ENCODE results near the gene ZRSR2. TPM values are rescaled to one million over a fixed set of nuclear protein-coding genes. Genes with fewer than 3 reads are reported as not detected.

Gene ZRSR2
- total and polyA plus RNA-seq, 2 experiments from 2014 or later, result 5.2 to 45.1 TPM

DNA sequence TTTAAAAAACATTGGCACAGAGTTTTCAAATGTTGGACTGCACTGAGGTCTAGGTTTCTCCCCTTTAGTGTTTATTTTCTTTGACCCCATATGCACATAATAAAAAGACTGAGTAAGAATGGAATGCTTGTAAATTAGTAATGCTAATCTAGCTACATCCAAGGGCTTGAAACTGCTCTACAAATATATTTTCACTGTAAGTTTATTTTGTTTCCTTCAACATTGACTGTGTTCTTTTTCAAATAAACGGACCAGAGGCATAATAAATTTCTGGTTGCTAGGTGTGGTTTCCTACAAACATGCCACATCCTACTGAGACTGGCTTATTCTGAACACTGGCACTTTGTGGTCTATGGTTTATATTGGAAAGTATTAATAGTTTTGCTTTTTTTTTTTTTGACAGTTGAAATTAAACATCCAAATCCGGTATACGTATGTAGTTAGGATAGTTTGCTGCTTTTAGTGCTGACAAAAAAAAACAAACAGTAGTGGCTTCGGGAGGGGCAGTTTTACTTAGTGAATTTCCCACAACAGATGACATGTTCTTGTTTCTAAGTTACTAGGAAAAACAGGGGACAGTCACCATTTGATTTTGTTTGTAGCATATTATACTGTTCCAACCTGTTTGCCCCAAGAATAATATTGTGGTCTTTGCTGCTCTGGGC is 39.0 kb upstream of the ZRSR2 start:
- Mint-ChIP-seq H3K36me3 (ENCODE audit: low read depth) (peaks cover 5% of the 10 kb centered on the region; the same call in 2 of the 3 replicates), H3K27me3 (ENCODE audit: insufficient read depth, low read depth, poor library complexity) (peaks cover 7% of the 10 kb centered on the region), H3K27ac (peak overlapping the region; percentile 7; the same call in 1 of the 2 replicates), H3K4me3 (no peak overlapping the region), H3K9me3 (no peaks in the 10 kb centered on the region), H3K4me1 (peaks cover 37% of the 10 kb centered on the region)
- no peak overlapping the region for H3K4me2 ChIP-seq
- no peaks in the 10 kb centered on the region for H3K36me3 ChIP-seq (ENCODE audit: insufficient read depth)
- H3K4me3 ChIP-seq, result no peak overlapping the region
- no peaks in the 10 kb centered on the region for H3K9me2 ChIP-seq (ENCODE audit: insufficient read depth)
- H3K27me3 ChIP-seq (ENCODE audit: insufficient read depth), result no peaks in the 10 kb centered on the region
- ATAC-seq (no peak), DNase-seq (ENCODE audit: low spot score) (no peak)
- no peaks in the 10 kb centered on the region for H3K79me2 ChIP-seq (replicated peaks; ENCODE audit: insufficient read depth)
- H2AFZ ChIP-seq, result no peak overlapping the region
- H3K27ac ChIP-seq (ENCODE audit: low read depth), result no peak overlapping the region
- TF ChIP-seq, protein P1, sequence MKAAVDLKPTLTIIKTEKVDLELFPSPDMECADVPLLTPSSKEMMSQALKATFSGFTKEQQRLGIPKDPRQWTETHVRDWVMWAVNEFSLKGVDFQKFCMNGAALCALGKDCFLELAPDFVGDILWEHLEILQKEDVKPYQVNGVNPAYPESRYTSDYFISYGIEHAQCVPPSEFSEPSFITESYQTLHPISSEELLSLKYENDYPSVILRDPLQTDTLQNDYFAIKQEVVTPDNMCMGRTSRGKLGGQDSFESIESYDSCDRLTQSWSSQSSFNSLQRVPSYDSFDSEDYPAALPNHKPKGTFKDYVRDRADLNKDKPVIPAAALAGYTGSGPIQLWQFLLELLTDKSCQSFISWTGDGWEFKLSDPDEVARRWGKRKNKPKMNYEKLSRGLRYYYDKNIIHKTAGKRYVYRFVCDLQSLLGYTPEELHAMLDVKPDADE (IDR thresholded peaks at IDR 0.05), result no peak
- TF ChIP-seq NANOG (IDR thresholded peaks at IDR 0.05; ENCODE audit: borderline replicate concordance), result no peak
- H3K4me1 ChIP-seq (ENCODE audit: insufficient read depth), result peaks cover 27% of the 10 kb centered on the region
- no peaks in the 10 kb centered on the region for H3F3A ChIP-seq (replicated peaks; ENCODE audit: low read depth)
- H4K20me1 ChIP-seq (replicated peaks; ENCODE audit: insufficient read depth), result no peaks in the 10 kb centered on the region

DNA sequence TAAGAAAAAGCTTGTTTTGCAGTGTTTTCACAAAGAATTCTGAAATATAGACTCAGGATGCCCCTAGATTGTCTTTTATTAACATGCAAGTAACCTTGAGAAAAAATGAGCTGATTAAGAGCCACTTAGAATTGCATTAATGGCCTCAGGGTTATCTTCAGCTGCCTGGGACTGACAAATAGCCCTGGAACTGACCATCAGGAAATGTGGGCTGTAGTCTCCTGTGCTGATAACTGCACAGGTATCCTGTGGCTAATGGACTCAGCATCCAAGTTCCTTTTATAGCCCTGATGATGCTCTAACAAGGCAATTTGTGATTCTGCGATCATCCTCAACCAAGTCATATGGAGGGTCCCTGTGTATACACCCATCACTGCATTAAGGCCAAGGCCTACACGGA is 35.2 kb upstream of the ZRSR2 start:
- peaks cover 10% of the 10 kb centered on the region; the same call in 2 of the 3 replicates for H3K36me3 Mint-ChIP-seq (ENCODE audit: low read depth)
- H3K27me3 ChIP-seq (ENCODE audit: insufficient read depth), result no peaks in the 10 kb centered on the region
- H3K9me3 Mint-ChIP-seq, result no peaks in the 10 kb centered on the region
- no peak overlapping the region for H3K27ac Mint-ChIP-seq
- H3K27ac ChIP-seq (ENCODE audit: low read depth), result no peak overlapping the region
- TF ChIP-seq STAT1 (IDR thresholded peaks at IDR 0.05; ENCODE audit: unreplicated experiment) (no peak), ZNF114 (CRISPR knock-in tag; IDR thresholded peaks at IDR 0.05) (no peak), POLR2AphosphoS5 (IDR thresholded peaks at IDR 0.05; ENCODE audit: low read depth) (no peak)
- DNase-seq (ENCODE audit: low spot score) (no peak), ATAC-seq (no peak)
- peaks cover 19% of the 10 kb centered on the region for H3K4me1 Mint-ChIP-seq
- no peaks in the 10 kb centered on the region for H3K36me3 ChIP-seq (ENCODE audit: insufficient read depth)
- peaks cover 12% of the 10 kb centered on the region for H3K4me1 ChIP-seq (ENCODE audit: insufficient read depth)
- H3K9me2 ChIP-seq (ENCODE audit: insufficient read depth), result no peaks in the 10 kb centered on the region
- H3K4me3 Mint-ChIP-seq, result no peak overlapping the region
- H3K79me2 ChIP-seq (replicated peaks; ENCODE audit: insufficient read depth), result no peaks in the 10 kb centered on the region
- H2AFZ ChIP-seq, result no peak overlapping the region
- no peak overlapping the region for H3K4me3 ChIP-seq
- no peaks in the 10 kb centered on the region for H4K20me1 ChIP-seq (replicated peaks; ENCODE audit: insufficient read depth)
- H3K27me3 Mint-ChIP-seq (ENCODE audit: insufficient read depth, low read depth, poor library complexity), result peaks cover 2% of the 10 kb centered on the region
- H3F3A ChIP-seq (replicated peaks; ENCODE audit: low read depth), result no peaks in the 10 kb centered on the region
- no peak overlapping the region for H3K4me2 ChIP-seq

GRCh38 chrX:15758140-15758539 is 32.1 kb upstream of the ZRSR2 start:
- no peak for ATAC-seq
- H3K79me2 ChIP-seq (replicated peaks; ENCODE audit: insufficient read depth), result no peaks in the 10 kb centered on the region
- Mint-ChIP-seq H3K36me3 (ENCODE audit: low read depth) (peaks cover 10% of the 10 kb centered on the region; the same call in 2 of the 3 replicates), H3K27me3 (ENCODE audit: insufficient read depth, low read depth, poor library complexity) (peaks cover 2% of the 10 kb centered on the region), H3K4me1 (peaks cover 17% of the 10 kb centered on the region), H3K4me3 (no peak overlapping the region), H3K27ac (no peak overlapping the region), H3K9me3 (no peaks in the 10 kb centered on the region)
- H3K27ac ChIP-seq (ENCODE audit: low read depth), result no peak overlapping the region
- H3K4me3 ChIP-seq, result no peak overlapping the region
- DNase-seq (ENCODE audit: low spot score), result no peak
- H3K4me1 ChIP-seq (ENCODE audit: insufficient read depth), result no peaks in the 10 kb centered on the region; the same call in 1 of the 2 replicates
- no peaks in the 10 kb centered on the region for H4K20me1 ChIP-seq (replicated peaks; ENCODE audit: insufficient read depth)
- no peaks in the 10 kb centered on the region for H3K9me2 ChIP-seq (ENCODE audit: insufficient read depth)
- no peaks in the 10 kb centered on the region for H3K27me3 ChIP-seq (ENCODE audit: insufficient read depth)
- no peak for TF ChIP-seq ZNF331 (CRISPR knock-in tag; IDR thresholded peaks at IDR 0.05; ENCODE audit: low read depth)
- TF ChIP-seq ZNF114 (CRISPR knock-in tag; IDR thresholded peaks at IDR 0.05), result no peak
- TF ChIP-seq, protein P2, sequence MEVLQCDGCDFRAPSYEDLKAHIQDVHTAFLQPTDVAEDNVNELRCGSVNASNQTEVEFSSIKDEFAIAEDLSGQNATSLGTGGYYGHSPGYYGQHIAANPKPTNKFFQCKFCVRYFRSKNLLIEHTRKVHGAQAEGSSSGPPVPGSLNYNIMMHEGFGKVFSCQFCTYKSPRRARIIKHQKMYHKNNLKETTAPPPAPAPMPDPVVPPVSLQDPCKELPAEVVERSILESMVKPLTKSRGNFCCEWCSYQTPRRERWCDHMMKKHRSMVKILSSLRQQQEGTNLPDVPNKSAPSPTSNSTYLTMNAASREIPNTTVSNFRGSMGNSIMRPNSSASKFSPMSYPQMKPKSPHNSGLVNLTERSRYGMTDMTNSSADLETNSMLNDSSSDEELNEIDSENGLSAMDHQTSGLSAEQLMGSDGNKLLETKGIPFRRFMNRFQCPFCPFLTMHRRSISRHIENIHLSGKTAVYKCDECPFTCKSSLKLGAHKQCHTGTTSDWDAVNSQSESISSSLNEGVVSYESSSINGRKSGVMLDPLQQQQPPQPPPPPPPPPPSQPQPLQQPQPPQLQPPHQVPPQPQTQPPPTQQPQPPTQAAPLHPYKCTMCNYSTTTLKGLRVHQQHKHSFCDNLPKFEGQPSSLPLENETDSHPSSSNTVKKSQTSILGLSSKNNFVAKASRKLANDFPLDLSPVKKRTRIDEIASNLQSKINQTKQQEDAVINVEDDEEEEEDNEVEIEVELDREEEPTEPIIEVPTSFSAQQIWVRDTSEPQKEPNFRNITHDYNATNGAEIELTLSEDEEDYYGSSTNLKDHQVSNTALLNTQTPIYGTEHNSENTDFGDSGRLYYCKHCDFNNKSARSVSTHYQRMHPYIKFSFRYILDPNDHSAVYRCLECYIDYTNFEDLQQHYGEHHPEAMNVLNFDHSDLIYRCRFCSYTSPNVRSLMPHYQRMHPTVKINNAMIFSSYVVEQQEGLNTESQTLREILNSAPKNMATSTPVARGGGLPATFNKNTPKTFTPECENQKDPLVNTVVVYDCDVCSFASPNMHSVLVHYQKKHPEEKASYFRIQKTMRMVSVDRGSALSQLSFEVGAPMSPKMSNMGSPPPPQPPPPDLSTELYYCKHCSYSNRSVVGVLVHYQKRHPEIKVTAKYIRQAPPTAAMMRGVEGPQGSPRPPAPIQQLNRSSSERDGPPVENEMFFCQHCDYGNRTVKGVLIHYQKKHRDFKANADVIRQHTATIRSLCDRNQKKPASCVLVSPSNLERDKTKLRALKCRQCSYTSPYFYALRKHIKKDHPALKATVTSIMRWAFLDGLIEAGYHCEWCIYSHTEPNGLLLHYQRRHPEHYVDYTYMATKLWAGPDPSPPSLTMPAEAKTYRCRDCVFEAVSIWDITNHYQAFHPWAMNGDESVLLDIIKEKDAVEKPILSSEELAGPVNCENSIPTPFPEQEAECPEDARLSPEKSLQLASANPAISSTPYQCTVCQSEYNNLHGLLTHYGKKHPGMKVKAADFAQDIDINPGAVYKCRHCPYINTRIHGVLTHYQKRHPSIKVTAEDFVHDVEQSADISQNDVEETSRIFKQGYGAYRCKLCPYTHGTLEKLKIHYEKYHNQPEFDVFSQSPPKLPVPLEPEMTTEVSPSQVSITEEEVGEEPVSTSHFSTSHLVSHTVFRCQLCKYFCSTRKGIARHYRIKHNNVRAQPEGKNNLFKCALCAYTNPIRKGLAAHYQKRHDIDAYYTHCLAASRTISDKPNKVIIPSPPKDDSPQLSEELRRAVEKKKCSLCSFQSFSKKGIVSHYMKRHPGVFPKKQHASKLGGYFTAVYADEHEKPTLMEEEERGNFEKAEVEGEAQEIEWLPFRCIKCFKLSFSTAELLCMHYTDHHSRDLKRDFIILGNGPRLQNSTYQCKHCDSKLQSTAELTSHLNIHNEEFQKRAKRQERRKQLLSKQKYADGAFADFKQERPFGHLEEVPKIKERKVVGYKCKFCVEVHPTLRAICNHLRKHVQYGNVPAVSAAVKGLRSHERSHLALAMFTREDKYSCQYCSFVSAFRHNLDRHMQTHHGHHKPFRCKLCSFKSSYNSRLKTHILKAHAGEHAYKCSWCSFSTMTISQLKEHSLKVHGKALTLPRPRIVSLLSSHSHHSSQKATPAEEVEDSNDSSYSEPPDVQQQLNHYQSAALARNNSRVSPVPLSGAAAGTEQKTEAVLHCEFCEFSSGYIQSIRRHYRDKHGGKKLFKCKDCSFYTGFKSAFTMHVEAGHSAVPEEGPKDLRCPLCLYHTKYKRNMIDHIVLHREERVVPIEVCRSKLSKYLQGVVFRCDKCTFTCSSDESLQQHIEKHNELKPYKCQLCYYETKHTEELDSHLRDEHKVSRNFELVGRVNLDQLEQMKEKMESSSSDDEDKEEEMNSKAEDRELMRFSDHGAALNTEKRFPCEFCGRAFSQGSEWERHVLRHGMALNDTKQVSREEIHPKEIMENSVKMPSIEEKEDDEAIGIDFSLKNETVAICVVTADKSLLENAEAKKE (CRISPR knock-in tag; IDR thresholded peaks at IDR 0.05), result no peak
- no peak for TF ChIP-seq JUNB (IDR thresholded peaks at IDR 0.05; ENCODE audit: unreplicated experiment)
- TF ChIP-seq STAT1 (IDR thresholded peaks at IDR 0.05; ENCODE audit: unreplicated experiment), result no peak
- no peak for TF ChIP-seq NANOG (IDR thresholded peaks at IDR 0.05; ENCODE audit: borderline replicate concordance)
- H3K4me2 ChIP-seq, result no peak overlapping the region
- no peaks in the 10 kb centered on the region for H3F3A ChIP-seq (replicated peaks; ENCODE audit: low read depth)
- H3K36me3 ChIP-seq (ENCODE audit: insufficient read depth), result no peaks in the 10 kb centered on the region
- H2AFZ ChIP-seq, result no peak overlapping the region
